H54 (cell line): ENCODE data around the gene ZBTB38.
A peak's percentile ranks its signal among the peaks of the same experiment; 100 is the strongest.

Experiments
- DNase-seq: peaks from one replicate; pipeline ENCODE4 v3.0.0; 2011; ENCODE audit warnings: low spot score, mixed read lengths; ENCODE audit not compliant: insufficient read length
- FAIRE-seq: peaks from 3 replicates; lab custom pipeline; 2011; peaks lifted over from hg19 to GRCh38; lab: Jason Lieb, UNC
- POLR2A ChIP-seq: IDR thresholded peaks from 2 replicates; pipeline ENCODE4 v1.6.1; 2011; ENCODE audit warnings: low read depth, mild to moderate bottlenecking, low read length

Gene ZBTB38

GRCh38 chr3:141368062-141368924, at the start of gene ZBTB38:
ZBTB38 (plus strand) TSS chr3:141368504; CDS start chr3:141442389, 73,885 bp downstream.
- DNase-seq (peak; percentile 72), FAIRE-seq (peak; percentile 91)
- TF ChIP-seq POLR2A: 0 out of 2 replicates have a peak, but pooled peaks have one; percentile 14

GRCh38 chr3:141320399-141321108, 47.8 kb upstream of the ZBTB38 start:
- FAIRE-seq (peak; percentile 55), DNase-seq (no peak)
- TF ChIP-seq POLR2A: no peak

GRCh38 chr3:141321109-141321497, 47.2 kb upstream of the ZBTB38 start:
- DNase-seq (no peak), FAIRE-seq (peak; percentile 81)
- no peak for TF ChIP-seq POLR2A

GRCh38 chr3:141323936-141324704, 44.2 kb upstream of the ZBTB38 start:
- no peak for TF ChIP-seq POLR2A
- no peak for FAIRE-seq
- no peak for DNase-seq

GRCh38 chr3:141326123-141326522, 42.2 kb upstream of the ZBTB38 start:
- no peak for TF ChIP-seq POLR2A
- no peak for FAIRE-seq
- DNase-seq: no peak

GRCh38 chr3:141326626-141327025, 41.7 kb upstream of the ZBTB38 start:
- DNase-seq (no peak), FAIRE-seq (no peak)
- no peak for TF ChIP-seq POLR2A

GRCh38 chr3:141328286-141329166, 39.8 kb upstream of the ZBTB38 start:
- DNase-seq: no peak
- FAIRE-seq: no peak
- no peak for TF ChIP-seq POLR2A

GRCh38 chr3:141330235-141330634, 38.1 kb upstream of the ZBTB38 start:
- no peak for TF ChIP-seq POLR2A
- DNase-seq (no peak), FAIRE-seq (no peak)

GRCh38 chr3:141330718-141331376, 37.5 kb upstream of the ZBTB38 start:
- TF ChIP-seq POLR2A: no peak
- DNase-seq (no peak), FAIRE-seq (no peak)

GRCh38 chr3:141331377-141332318, 36.7 kb upstream of the ZBTB38 start:
- no peak for TF ChIP-seq POLR2A
- DNase-seq (peak; percentile 84), FAIRE-seq (peak; percentile 95)

GRCh38 chr3:141332416-141332815, 35.9 kb upstream of the ZBTB38 start:
- no peak for DNase-seq
- TF ChIP-seq POLR2A: no peak
- no peak for FAIRE-seq
